ENCODE measurements around the gene NELFCD.

Gene NELFCD

DNA sequence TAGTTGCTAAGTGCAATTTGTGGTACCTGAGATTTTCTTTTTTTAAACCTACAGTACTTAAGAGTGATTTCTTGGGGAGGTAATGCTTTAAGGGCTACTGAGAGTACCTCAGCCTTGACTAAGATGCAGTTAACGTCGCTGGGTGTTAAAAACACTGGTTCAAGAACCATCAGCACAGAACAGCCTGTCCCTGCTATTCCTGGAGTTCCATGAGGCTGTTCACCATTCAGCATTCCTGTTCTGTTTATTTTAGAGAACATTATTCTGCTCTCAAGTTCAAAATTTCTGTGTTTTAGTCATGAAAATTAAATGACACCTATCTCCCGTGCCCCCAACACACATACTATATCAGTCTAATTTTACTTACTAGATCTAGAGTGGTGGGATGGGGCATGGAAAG, 63.2 kb downstream of the NELFCD start:
- TF ChIP-seq, protein P1, sequence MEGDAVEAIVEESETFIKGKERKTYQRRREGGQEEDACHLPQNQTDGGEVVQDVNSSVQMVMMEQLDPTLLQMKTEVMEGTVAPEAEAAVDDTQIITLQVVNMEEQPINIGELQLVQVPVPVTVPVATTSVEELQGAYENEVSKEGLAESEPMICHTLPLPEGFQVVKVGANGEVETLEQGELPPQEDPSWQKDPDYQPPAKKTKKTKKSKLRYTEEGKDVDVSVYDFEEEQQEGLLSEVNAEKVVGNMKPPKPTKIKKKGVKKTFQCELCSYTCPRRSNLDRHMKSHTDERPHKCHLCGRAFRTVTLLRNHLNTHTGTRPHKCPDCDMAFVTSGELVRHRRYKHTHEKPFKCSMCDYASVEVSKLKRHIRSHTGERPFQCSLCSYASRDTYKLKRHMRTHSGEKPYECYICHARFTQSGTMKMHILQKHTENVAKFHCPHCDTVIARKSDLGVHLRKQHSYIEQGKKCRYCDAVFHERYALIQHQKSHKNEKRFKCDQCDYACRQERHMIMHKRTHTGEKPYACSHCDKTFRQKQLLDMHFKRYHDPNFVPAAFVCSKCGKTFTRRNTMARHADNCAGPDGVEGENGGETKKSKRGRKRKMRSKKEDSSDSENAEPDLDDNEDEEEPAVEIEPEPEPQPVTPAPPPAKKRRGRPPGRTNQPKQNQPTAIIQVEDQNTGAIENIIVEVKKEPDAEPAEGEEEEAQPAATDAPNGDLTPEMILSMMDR (IDR thresholded peaks at IDR 0.05; ENCODE audit: insufficient read depth, low read length), result no peak
- TF ChIP-seq SPI1 (IDR thresholded peaks at IDR 0.05; ENCODE audit: borderline replicate concordance, low read depth) (no peak), GABPA (IDR thresholded peaks at IDR 0.05; ENCODE audit: low read depth) (no peak), POLR2AphosphoS5 (IDR thresholded peaks at IDR 0.05; ENCODE audit: low read depth) (no peak)
- TF ChIP-seq, protein P2, sequence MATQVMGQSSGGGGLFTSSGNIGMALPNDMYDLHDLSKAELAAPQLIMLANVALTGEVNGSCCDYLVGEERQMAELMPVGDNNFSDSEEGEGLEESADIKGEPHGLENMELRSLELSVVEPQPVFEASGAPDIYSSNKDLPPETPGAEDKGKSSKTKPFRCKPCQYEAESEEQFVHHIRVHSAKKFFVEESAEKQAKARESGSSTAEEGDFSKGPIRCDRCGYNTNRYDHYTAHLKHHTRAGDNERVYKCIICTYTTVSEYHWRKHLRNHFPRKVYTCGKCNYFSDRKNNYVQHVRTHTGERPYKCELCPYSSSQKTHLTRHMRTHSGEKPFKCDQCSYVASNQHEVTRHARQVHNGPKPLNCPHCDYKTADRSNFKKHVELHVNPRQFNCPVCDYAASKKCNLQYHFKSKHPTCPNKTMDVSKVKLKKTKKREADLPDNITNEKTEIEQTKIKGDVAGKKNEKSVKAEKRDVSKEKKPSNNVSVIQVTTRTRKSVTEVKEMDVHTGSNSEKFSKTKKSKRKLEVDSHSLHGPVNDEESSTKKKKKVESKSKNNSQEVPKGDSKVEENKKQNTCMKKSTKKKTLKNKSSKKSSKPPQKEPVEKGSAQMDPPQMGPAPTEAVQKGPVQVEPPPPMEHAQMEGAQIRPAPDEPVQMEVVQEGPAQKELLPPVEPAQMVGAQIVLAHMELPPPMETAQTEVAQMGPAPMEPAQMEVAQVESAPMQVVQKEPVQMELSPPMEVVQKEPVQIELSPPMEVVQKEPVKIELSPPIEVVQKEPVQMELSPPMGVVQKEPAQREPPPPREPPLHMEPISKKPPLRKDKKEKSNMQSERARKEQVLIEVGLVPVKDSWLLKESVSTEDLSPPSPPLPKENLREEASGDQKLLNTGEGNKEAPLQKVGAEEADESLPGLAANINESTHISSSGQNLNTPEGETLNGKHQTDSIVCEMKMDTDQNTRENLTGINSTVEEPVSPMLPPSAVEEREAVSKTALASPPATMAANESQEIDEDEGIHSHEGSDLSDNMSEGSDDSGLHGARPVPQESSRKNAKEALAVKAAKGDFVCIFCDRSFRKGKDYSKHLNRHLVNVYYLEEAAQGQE (IDR thresholded peaks at IDR 0.05; ENCODE audit: insufficient replicate concordance, low read depth), result no peak
- Histone ChIP-seq H3K27me3 (ENCODE audit: insufficient read depth, poor library complexity, severe bottlenecking) (peaks cover 3% of the 10 kb centered on the region), H3K27ac (replicated peaks) (no peak overlapping the region), H3K4me3 (replicated peaks; ENCODE audit: insufficient read depth, low read length) (no peak overlapping the region)
- DNase-seq (ENCODE audit: low read depth in 1 of 2, low spot score in 1 of 2), result no peak
